ENCODE measurements around the gene ZFHX3.

DNA sequence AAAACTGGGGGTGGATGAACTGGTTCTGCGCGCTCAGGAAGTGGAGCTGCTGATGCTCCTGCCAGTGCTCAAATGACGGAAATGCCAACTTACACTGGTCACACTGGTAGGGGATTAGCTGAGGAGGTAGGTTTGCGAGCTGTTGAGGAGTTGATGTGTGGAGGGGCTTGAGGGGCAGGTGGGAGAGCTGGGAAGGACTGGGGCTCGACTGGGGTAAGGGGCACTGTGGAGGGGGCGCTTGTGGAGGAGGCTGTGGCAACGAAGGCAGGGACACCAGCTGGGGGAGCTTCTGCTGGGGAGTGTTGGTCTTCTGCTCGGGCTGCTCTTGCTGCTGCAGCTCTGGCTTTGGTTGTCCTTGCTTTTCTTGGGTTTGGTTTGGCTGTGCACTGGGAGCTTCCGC, 252.9 kb downstream of the ZFHX3 start:
- TF ChIP-seq, protein P1, sequence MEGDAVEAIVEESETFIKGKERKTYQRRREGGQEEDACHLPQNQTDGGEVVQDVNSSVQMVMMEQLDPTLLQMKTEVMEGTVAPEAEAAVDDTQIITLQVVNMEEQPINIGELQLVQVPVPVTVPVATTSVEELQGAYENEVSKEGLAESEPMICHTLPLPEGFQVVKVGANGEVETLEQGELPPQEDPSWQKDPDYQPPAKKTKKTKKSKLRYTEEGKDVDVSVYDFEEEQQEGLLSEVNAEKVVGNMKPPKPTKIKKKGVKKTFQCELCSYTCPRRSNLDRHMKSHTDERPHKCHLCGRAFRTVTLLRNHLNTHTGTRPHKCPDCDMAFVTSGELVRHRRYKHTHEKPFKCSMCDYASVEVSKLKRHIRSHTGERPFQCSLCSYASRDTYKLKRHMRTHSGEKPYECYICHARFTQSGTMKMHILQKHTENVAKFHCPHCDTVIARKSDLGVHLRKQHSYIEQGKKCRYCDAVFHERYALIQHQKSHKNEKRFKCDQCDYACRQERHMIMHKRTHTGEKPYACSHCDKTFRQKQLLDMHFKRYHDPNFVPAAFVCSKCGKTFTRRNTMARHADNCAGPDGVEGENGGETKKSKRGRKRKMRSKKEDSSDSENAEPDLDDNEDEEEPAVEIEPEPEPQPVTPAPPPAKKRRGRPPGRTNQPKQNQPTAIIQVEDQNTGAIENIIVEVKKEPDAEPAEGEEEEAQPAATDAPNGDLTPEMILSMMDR (IDR thresholded peaks at IDR 0.05) = no peak
- no peak for TF ChIP-seq POLR2A (IDR thresholded peaks at IDR 0.05)

Data from heart left ventricle (tissue), 13 donors.